Skeletal muscle tissue (tissue), 4 donors: Measurements from ENCODE around the gene PELO. TPM values are rescaled to one million over a fixed set of nuclear protein-coding genes. Genes with fewer than 3 reads are reported as not detected.

Experiments
- H3K27ac ChIP-seq: one replicate; pipeline ENCODE4 v1.7.0; 2013; ENCODE audit warnings: mild to moderate bottlenecking, low read depth, low read length, inconsistent platforms
- H3K27me3 ChIP-seq, 3 donors: one replicate each; pipeline ENCODE4 v1.7.0; 2013; ENCODE audit warnings: low read length in 3 of 3; ENCODE audit not compliant: control insufficient read depth in 3 of 3, insufficient read depth in 3 of 3
- H3K36me3 ChIP-seq, 3 donors: one replicate each; pipeline ENCODE4 v1.7.0; 2013; ENCODE audit warnings: low read length in 3 of 3; ENCODE audit not compliant: control insufficient read depth in 3 of 3, insufficient read depth in 3 of 3
- H3K4me1 ChIP-seq, 3 donors: one replicate each; pipeline ENCODE4 v1.7.0; 2013; ENCODE audit warnings: low read length in 3 of 3, mild to moderate bottlenecking in 3 of 3; ENCODE audit not compliant: control insufficient read depth in 3 of 3, insufficient read depth in 3 of 3
- H3K4me3 ChIP-seq, 3 donors: one replicate each; pipeline ENCODE4 v1.7.0; 2013; ENCODE audit warnings: low read length in 3 of 3
- H3K9ac ChIP-seq, 3 donors: one replicate each; pipeline ENCODE4 v1.7.0; 2013; ENCODE audit warnings: low read length in 3 of 3, mild to moderate bottlenecking in 3 of 3, moderate library complexity in 2 of 3, low read depth in 1 of 3
- H3K9me3 ChIP-seq, 3 donors: one replicate each; pipeline ENCODE4 v1.7.0; 2013; ENCODE audit warnings: low read length in 3 of 3; ENCODE audit not compliant: control insufficient read depth in 3 of 3
- total RNA-seq: library from RNA; depleted of rRNA; stranded (reverse); fragments of >200 nt; gene quantifications from one replicate; pipeline ENCODE4 v1.2.3, GENCODE V29; 2014
- donor health status: Osteomylitis.

Gene PELO
- total RNA-seq, 1 donor from 2014 or later, result 18.8 TPM

GRCh38 chr5:52771343-52772039 is 16.2 kb upstream of the PELO start:
- Histone ChIP-seq H3K9me3 (no peaks in the 10 kb centered on the region), H3K4me3 (no peak overlapping the region), H3K27ac (no peak overlapping the region)

GRCh38 chr5:52772668-52773067 is 15.0 kb upstream of the PELO start:
- no peak overlapping the region for H3K9ac ChIP-seq
- no peaks in the 10 kb centered on the region for H3K4me1 ChIP-seq
- no peaks in the 10 kb centered on the region for H3K9me3 ChIP-seq
- H3K36me3 ChIP-seq, result no peaks in the 10 kb centered on the region
- H3K4me3 ChIP-seq, result no peak overlapping the region
- H3K27me3 ChIP-seq, result no peaks in the 10 kb centered on the region
- no peak overlapping the region for H3K27ac ChIP-seq

More at GRCh38 chr5:52771343-52772039, 16.2 kb upstream of the PELO start:
- Histone ChIP-seq H3K27me3 (no peaks in the 10 kb centered on the region), H3K9ac (no peak overlapping the region), H3K4me1 (no peaks in the 10 kb centered on the region), H3K36me3 (no peaks in the 10 kb centered on the region)

- Histone ChIP-seq H3K27ac (no peak overlapping the region), H3K9ac (no peak overlapping the region), H3K9me3 (no peaks in the 10 kb centered on the region), H3K36me3 (no peaks in the 10 kb centered on the region), H3K27me3 (no peaks in the 10 kb centered on the region), H3K4me3 (no peak overlapping the region), H3K4me1 (no peaks in the 10 kb centered on the region)
Measured at GRCh38 chr5:52773342-52773741, 14.4 kb upstream of the PELO start.

- H3K27me3 ChIP-seq, result no peaks in the 10 kb centered on the region
- H3K36me3 ChIP-seq, result no peaks in the 10 kb centered on the region
- no peak overlapping the region for H3K9ac ChIP-seq
- no peaks in the 10 kb centered on the region for H3K4me1 ChIP-seq
- no peaks in the 10 kb centered on the region for H3K9me3 ChIP-seq
- H3K4me3 ChIP-seq, result no peak overlapping the region
- peak overlapping the region; percentile 1 for H3K27ac ChIP-seq
Measured at GRCh38 chr5:52774005-52774410, 13.7 kb upstream of the PELO start.

GRCh38 chr5:52776116-52776515 is 11.6 kb upstream of the PELO start:
- Histone ChIP-seq H3K27ac (no peak overlapping the region), H3K9ac (no peak overlapping the region), H3K9me3 (no peaks in the 10 kb centered on the region), H3K4me3 (no peak overlapping the region), H3K36me3 (no peaks in the 10 kb centered on the region), H3K4me1 (no peaks in the 10 kb centered on the region), H3K27me3 (no peaks in the 10 kb centered on the region)

GRCh38 chr5:52777186-52777585 is 10.5 kb upstream of the PELO start:
- Histone ChIP-seq H3K4me3 (no peak overlapping the region), H3K27ac (no peak overlapping the region), H3K4me1 (no peaks in the 10 kb centered on the region), H3K9me3 (no peaks in the 10 kb centered on the region), H3K27me3 (no peaks in the 10 kb centered on the region), H3K9ac (no peak overlapping the region), H3K36me3 (no peaks in the 10 kb centered on the region)

GRCh38 chr5:52778781-52779180 is 8.9 kb upstream of the PELO start:
- H3K27ac ChIP-seq, result no peak overlapping the region
- no peaks in the 10 kb centered on the region for H3K27me3 ChIP-seq
- H3K9ac ChIP-seq, result no peak overlapping the region
- no peaks in the 10 kb centered on the region for H3K4me1 ChIP-seq
- no peak overlapping the region for H3K4me3 ChIP-seq
- no peaks in the 10 kb centered on the region for H3K36me3 ChIP-seq
- no peaks in the 10 kb centered on the region for H3K9me3 ChIP-seq

GRCh38 chr5:52779213-52779612 is 8.5 kb upstream of the PELO start:
- no peaks in the 10 kb centered on the region for H3K36me3 ChIP-seq
- no peaks in the 10 kb centered on the region for H3K9me3 ChIP-seq
- no peaks in the 10 kb centered on the region for H3K27me3 ChIP-seq
- H3K9ac ChIP-seq, result no peak overlapping the region
- H3K4me3 ChIP-seq, result no peak overlapping the region
- H3K4me1 ChIP-seq, result no peaks in the 10 kb centered on the region
- no peak overlapping the region for H3K27ac ChIP-seq

- Histone ChIP-seq H3K4me3 (no peak overlapping the region), H3K27ac (no peak overlapping the region), H3K9me3 (no peaks in the 10 kb centered on the region), H3K9ac (no peak overlapping the region), H3K27me3 (peaks cover 0 to 4% (median 0%) of the 10 kb centered on the region in 3 donors), H3K4me1 (peaks cover 5 to 15% (median 13%) of the 10 kb centered on the region in 3 donors), H3K36me3 (no peaks in the 10 kb centered on the region)
Measured at GRCh38 chr5:52783226-52783959, 4.3 kb upstream of the PELO start.

GRCh38 chr5:52784737-52785136 is 3.0 kb upstream of the PELO start:
- Histone ChIP-seq H3K27me3 (peaks cover 0 to 4% (median 0%) of the 10 kb centered on the region in 3 donors), H3K36me3 (no peaks in the 10 kb centered on the region), H3K27ac (no peak overlapping the region), H3K9ac (no peak overlapping the region), H3K9me3 (no peaks in the 10 kb centered on the region), H3K4me3 (no peak overlapping the region), H3K4me1 (peaks cover 5 to 15% (median 14%) of the 10 kb centered on the region in 3 donors)
